NT2/D1 (cell line): ENCODE measurements around the gene MAD1L1.

Experiments used
- SUZ12 ChIP-seq: IDR thresholded peaks from 2 replicates; pipeline ENCODE4 v1.6.1; 2011; ENCODE audit not compliant: insufficient read length, insufficient read depth; ENCODE audit errors: extremely low read depth
- YY1 ChIP-seq: IDR thresholded peaks from 2 replicates; pipeline ENCODE4 v1.6.1; 2011; ENCODE audit not compliant: insufficient read length, insufficient read depth
- ZNF274 ChIP-seq: IDR thresholded peaks from 2 replicates; pipeline ENCODE4 v1.6.1; 2011; ENCODE audit warnings: mild to moderate bottlenecking, low read depth, low read length

DNA sequence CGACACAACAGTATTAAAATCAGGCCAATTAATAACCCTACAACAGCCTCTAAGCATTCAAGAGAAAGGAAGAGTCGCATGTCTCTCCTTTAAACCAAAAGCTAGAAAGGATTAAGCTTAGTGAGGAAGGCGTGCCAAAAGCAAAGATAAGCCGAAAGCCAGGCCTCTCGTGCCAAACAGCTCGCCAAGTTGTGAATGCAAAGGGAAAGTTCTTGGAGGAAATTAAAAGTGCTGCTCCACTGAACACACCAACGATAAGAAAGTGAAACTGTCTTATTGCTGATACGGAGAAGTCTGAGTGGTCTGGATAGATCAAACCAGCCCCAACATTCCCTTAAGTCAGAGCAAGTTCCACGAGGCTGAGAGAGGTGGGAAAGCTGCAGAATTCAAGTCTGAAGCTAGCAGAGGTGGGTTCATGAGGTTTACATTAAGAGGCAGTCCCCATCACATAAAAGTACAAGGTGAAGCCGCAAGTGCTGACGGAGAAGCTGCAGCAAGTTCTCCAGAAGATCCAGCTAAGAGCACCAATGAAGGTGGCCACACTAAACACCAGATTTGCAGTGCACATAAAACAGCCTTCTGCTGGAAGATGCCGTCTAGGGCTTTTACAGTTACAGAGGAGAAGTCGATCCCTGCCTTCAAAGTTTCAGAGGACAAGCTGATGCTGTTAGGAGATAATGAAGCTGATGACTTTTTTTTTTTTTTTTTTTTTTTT lies 194.8 kb downstream of the MAD1L1 start:
- TF ChIP-seq YY1, result no peak
- no peak for TF ChIP-seq ZNF274
- TF ChIP-seq SUZ12, result no peak
